HepG2 (cell line): ENCODE measurements around the gene KIAA1549.

Experiments
- KDM1A ChIP-seq: IDR thresholded peaks from 2 replicates; pipeline ENCODE4 v1.6.1; 2016; ENCODE audit warnings: missing compliant biosample characterization
- PHF20 ChIP-seq: sonication (generic); formaldehyde crosslinking; IDR thresholded peaks from 2 replicates; pipeline ENCODE4 v1.5.0; 2020; ENCODE audit warnings: mild to moderate bottlenecking, missing genetic modification reagents
- PRDM4 ChIP-seq: sonication (generic); formaldehyde crosslinking; IDR thresholded peaks from 2 replicates; pipeline ENCODE4 v1.9.0; 2021; ENCODE audit warnings: missing genetic modification reagents, borderline replicate concordance
- REST ChIP-seq, 2 experiments: IDR thresholded peaks; 2 replicates each; pipeline ENCODE4 v1.6.1; 2011 to 2012; ENCODE audit warnings: low read length in 2 of 2, borderline replicate concordance in 1 of 2, low read depth in 1 of 2, mild to moderate bottlenecking in 1 of 2, moderate library complexity in 1 of 2
- RXRA ChIP-seq: sonication (generic); formaldehyde crosslinking; IDR thresholded peaks from 2 replicates; pipeline ENCODE4 v1.5.1; 2020; ENCODE audit warnings: missing genetic modification reagents
- ZNF576 ChIP-seq: sonication (generic); formaldehyde crosslinking; IDR thresholded peaks from 2 replicates; pipeline ENCODE4 v1.4.0; 2020; ENCODE audit warnings: mild to moderate bottlenecking, missing genetic modification reagents
- TF ChIP-seq, protein P1 (sequence below): sonication (generic); formaldehyde crosslinking; IDR thresholded peaks from 2 replicates; pipeline ENCODE4 v1.5.0; 2020; ENCODE audit warnings: mild to moderate bottlenecking, missing genetic modification reagents, moderate library complexity
- TF ChIP-seq, protein P2 (sequence below): sonication (generic); formaldehyde crosslinking; IDR thresholded peaks from 2 replicates; pipeline ENCODE4 v1.5.1; 2020; ENCODE audit warnings: missing genetic modification reagents, mild to moderate bottlenecking, borderline replicate concordance

DNA sequence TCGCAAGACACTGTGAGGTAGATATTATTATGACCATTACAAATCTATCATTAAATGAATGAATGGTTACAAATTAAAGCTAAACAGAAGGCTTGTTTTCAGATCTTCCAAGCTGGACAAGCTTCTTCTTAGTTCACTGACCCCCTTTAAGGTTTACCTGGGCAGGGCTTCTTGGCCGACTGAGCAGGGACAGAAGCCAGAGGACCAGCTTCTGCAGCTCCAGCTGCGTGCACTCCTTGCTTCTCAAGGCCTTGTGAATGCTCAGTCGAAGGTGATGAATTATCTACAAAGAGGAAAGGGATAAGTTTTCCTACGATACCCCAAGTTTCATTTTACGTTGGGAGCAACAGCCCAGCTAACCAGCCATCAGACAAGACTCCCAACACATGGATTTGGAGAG, 45.4 kb upstream of the KIAA1549 start:
- TF ChIP-seq RXRA (CRISPR knock-in tag) = no peak
- TF ChIP-seq, protein P1, sequence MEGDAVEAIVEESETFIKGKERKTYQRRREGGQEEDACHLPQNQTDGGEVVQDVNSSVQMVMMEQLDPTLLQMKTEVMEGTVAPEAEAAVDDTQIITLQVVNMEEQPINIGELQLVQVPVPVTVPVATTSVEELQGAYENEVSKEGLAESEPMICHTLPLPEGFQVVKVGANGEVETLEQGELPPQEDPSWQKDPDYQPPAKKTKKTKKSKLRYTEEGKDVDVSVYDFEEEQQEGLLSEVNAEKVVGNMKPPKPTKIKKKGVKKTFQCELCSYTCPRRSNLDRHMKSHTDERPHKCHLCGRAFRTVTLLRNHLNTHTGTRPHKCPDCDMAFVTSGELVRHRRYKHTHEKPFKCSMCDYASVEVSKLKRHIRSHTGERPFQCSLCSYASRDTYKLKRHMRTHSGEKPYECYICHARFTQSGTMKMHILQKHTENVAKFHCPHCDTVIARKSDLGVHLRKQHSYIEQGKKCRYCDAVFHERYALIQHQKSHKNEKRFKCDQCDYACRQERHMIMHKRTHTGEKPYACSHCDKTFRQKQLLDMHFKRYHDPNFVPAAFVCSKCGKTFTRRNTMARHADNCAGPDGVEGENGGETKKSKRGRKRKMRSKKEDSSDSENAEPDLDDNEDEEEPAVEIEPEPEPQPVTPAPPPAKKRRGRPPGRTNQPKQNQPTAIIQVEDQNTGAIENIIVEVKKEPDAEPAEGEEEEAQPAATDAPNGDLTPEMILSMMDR = no peak
- no peak for TF ChIP-seq REST (IDR thresholded peaks at IDR 0.05; ENCODE audit: borderline replicate concordance in 1 of 2, low read depth in 1 of 2, low read length in 2 of 2)
- no peak for TF ChIP-seq PHF20 (CRISPR knock-in tag)
- TF ChIP-seq, protein P2, sequence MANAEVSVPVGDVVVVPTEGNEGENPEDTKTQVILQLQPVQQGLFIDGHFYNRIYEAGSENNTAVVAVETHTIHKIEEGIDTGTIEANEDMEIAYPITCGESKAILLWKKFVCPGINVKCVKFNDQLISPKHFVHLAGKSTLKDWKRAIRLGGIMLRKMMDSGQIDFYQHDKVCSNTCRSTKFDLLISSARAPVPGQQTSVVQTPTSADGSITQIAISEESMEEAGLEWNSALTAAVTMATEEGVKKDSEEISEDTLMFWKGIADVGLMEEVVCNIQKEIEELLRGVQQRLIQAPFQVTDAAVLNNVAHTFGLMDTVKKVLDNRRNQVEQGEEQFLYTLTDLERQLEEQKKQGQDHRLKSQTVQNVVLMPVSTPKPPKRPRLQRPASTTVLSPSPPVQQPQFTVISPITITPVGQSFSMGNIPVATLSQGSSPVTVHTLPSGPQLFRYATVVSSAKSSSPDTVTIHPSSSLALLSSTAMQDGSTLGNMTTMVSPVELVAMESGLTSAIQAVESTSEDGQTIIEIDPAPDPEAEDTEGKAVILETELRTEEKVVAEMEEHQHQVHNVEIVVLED (CRISPR knock-in tag) = no peak
- TF ChIP-seq ZNF576 = no peak
- TF ChIP-seq KDM1A (CRISPR knock-in tag) = no peak
- TF ChIP-seq PRDM4 (CRISPR knock-in tag) = no peak
